ENCODE results near the gene ARHGDIB.

DNA sequence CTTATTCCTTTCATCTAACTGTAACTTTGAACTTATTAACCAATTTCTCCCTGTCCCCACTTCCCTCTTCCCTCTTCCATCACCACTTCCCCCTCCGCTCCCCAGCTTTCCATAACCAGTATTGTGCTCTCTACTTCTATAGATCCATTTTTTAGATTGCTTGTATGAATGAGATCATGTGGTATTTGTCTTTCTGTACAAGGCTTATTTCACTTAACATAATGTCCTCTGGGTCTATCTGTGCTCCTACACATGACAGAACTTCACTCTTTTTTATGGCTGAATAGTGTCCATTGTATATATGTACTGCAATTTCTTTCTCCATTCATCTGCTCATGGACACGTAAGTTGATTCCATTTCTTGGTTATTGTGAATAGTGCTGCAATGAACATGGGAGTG, 37.5 kb downstream of the ARHGDIB start:
- TF ChIP-seq POLR2AphosphoS5 (IDR thresholded peaks at IDR 0.05; ENCODE audit: low read depth, low read length) (no peak), POLR2A (IDR thresholded peaks at IDR 0.05; ENCODE audit: low read depth, low read length) (no peak), TAF1 (IDR thresholded peaks at IDR 0.05; ENCODE audit: low read depth, low read length) (no peak), POU2F2 (IDR thresholded peaks at IDR 0.05; ENCODE audit: low read depth, low read length) (no peak)
